ENCODE measurements around the gene PAPPA2.

PAPPA2 gene

DNA sequence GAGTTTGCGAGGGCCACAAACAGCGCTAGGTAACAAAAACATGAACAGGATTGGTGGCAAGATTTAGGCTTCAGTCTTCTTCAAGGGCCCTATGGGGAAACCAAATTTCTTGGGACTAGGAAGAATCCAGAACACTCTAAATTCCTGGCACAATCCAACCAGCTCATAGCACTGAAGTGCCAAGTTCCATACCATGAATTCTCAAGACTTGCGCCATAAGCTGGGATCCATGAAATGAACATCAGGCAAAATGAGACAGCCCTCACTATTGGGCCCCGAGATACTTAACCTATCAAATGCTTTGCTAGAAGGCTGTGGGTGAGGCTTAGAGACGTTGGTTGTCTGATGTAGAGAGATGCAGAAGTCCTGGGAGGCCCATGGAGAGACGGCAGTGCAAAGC lies 322.1 kb downstream of the PAPPA2 start:
- Histone ChIP-seq H3K36me3 (ENCODE audit: insufficient read depth, low read length) (no peaks in the 10 kb centered on the region), H3K27me3 (ENCODE audit: insufficient read depth, low read length) (no peaks in the 10 kb centered on the region), H3K4me3 (ENCODE audit: low read depth, low read length) (no peak overlapping the region), H3K79me2 (ENCODE audit: control insufficient read depth, insufficient read depth, low read length, unreplicated experiment) (no peaks in the 10 kb centered on the region), H3K4me1 (ENCODE audit: control insufficient read depth, insufficient read depth, low read length, unreplicated experiment) (no peaks in the 10 kb centered on the region), H3K27ac (ENCODE audit: low read depth, low read length) (no peak overlapping the region), H2AFZ (ENCODE audit: low read length, unreplicated experiment) (no peak overlapping the region)

DNA sequence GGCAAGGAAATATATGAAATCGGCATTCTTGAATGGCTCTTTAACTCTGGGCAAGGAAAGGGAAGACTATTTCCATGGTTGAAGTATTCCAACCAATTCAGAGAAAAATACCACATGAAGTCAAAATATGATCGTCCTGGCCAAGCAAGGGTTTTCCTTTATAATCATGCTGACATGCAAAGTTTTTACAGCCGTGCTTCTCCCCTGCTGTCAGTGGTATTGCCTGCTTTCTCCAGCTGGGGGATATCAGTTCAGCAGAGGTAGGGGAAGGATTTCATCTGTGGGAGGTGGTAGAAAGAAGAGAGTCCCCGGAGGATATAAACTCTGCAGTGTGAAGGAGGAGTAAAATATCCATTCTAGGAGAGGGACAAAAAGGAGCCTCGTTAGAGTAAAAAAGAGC lies 322.8 kb downstream of the PAPPA2 start:
- H3K27ac ChIP-seq (ENCODE audit: low read depth, low read length) = no peak overlapping the region
- H3K4me3 ChIP-seq (ENCODE audit: low read depth, low read length) = no peak overlapping the region
- no peaks in the 10 kb centered on the region for H3K36me3 ChIP-seq (ENCODE audit: insufficient read depth, low read length)
- no peaks in the 10 kb centered on the region for H3K4me1 ChIP-seq (ENCODE audit: control insufficient read depth, insufficient read depth, low read length, unreplicated experiment)
- no peaks in the 10 kb centered on the region for H3K27me3 ChIP-seq (ENCODE audit: insufficient read depth, low read length)
- no peaks in the 10 kb centered on the region for H3K79me2 ChIP-seq (ENCODE audit: control insufficient read depth, insufficient read depth, low read length, unreplicated experiment)
- H2AFZ ChIP-seq (ENCODE audit: low read length, unreplicated experiment) = no peak overlapping the region

DNA sequence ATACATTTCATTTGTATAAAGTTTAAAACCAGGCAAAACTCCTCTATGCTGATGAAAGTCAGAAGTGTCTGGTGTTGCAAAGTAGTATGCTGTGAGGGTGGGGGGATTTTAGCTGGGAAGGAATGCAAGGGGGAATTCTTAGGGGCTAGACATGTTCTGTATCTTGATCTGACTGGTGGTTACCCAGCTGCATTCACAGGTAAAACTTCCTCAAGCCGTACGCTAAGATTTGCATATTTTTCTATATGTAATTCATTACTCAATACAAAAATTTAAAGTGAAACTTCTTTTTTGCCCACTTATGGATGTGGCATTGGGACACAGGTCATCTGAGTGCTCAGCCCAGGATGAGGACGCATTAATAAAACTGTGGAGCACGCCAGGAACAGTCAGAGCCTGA lies 323.3 kb downstream of the PAPPA2 start:
- H3K27me3 ChIP-seq (ENCODE audit: insufficient read depth, low read length) = no peaks in the 10 kb centered on the region
- H3K36me3 ChIP-seq (ENCODE audit: insufficient read depth, low read length) = no peaks in the 10 kb centered on the region
- H2AFZ ChIP-seq (ENCODE audit: low read length, unreplicated experiment) = no peak overlapping the region
- H3K27ac ChIP-seq (ENCODE audit: low read depth, low read length) = no peak overlapping the region
- no peak overlapping the region for H3K4me3 ChIP-seq (ENCODE audit: low read depth, low read length)
- no peaks in the 10 kb centered on the region for H3K4me1 ChIP-seq (ENCODE audit: control insufficient read depth, insufficient read depth, low read length, unreplicated experiment)
- no peaks in the 10 kb centered on the region for H3K79me2 ChIP-seq (ENCODE audit: control insufficient read depth, insufficient read depth, low read length, unreplicated experiment)

DNA sequence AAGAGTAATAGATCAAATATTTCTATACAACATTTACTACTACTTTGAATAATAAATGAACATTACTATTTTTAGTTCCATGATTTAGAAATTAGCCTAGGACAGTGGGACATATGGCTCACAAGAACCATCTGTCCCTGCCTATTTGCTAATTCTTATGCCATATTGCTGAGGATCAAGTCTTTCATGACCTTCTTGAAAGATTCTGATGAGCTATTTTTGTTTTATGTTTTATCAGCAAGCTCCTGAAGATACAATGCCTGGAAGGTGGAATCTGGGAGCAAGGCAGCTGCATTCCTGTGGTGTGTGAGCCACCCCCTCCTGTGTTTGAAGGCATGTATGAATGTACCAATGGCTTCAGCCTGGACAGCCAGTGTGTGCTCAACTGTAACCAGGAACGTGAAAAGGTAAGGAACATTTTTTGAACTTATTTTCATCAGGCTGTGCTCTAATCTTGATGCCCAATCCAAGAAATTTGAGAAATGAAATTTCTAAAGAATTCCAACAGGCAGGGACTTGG lies 326.7 kb downstream of the PAPPA2 start:
- H3K27me3 ChIP-seq (ENCODE audit: insufficient read depth, low read length) = no peaks in the 10 kb centered on the region
- H3K79me2 ChIP-seq (ENCODE audit: control insufficient read depth, insufficient read depth, low read length, unreplicated experiment) = no peaks in the 10 kb centered on the region
- no peak overlapping the region for H2AFZ ChIP-seq (ENCODE audit: low read length, unreplicated experiment)
- H3K27ac ChIP-seq (ENCODE audit: low read depth, low read length) = no peak overlapping the region
- H3K36me3 ChIP-seq (ENCODE audit: insufficient read depth, low read length) = no peaks in the 10 kb centered on the region
- no peak overlapping the region for H3K4me3 ChIP-seq (ENCODE audit: low read depth, low read length)
- no peaks in the 10 kb centered on the region for H3K4me1 ChIP-seq (ENCODE audit: control insufficient read depth, insufficient read depth, low read length, unreplicated experiment)

DNA sequence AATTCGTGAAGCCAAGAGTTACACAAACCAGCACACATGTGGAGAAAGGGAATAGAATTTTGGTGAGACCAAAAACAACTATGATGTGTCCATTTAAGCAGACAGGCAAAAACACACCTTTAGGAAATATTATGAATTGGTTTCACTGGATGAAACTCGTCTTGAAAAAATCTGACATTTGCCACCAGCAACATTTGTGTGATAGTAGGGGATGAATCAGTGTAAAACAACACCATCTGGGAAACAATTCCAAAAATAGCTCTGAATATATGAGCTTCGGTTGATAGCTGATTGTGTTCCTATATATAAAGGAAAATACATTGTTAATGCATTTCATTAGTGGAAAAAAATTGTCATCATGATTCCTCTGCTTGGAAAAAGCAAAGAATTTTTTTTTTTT lies 327.8 kb downstream of the PAPPA2 start:
- no peaks in the 10 kb centered on the region for H3K36me3 ChIP-seq (ENCODE audit: insufficient read depth, low read length)
- no peaks in the 10 kb centered on the region for H3K79me2 ChIP-seq (ENCODE audit: control insufficient read depth, insufficient read depth, low read length, unreplicated experiment)
- H2AFZ ChIP-seq (ENCODE audit: low read length, unreplicated experiment) = no peak overlapping the region
- no peak overlapping the region for H3K4me3 ChIP-seq (ENCODE audit: low read depth, low read length)
- H3K4me1 ChIP-seq (ENCODE audit: control insufficient read depth, insufficient read depth, low read length, unreplicated experiment) = no peaks in the 10 kb centered on the region
- no peak overlapping the region for H3K27ac ChIP-seq (ENCODE audit: low read depth, low read length)
- no peaks in the 10 kb centered on the region for H3K27me3 ChIP-seq (ENCODE audit: insufficient read depth, low read length)

DNA sequence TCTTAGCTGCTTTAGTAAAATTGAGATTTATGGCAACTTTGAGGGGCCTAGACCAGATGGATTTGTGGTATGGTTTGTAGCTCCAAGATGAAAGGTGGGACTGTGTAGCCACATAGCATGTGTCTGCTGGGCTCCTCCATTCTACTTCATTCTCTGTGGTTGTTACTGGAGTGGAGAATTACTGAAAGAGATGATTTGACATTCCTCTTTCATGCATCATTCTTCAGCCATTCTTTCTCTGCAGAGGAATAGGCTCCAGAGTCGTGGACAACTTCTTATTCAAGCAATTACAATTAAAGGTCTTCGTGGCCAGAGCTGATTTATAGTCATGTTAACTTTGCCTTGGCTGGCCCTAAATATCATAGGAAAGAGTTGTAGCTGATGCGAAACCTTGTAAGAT lies 328.9 kb downstream of the PAPPA2 start:
- no peaks in the 10 kb centered on the region for H3K27me3 ChIP-seq (ENCODE audit: insufficient read depth, low read length)
- no peaks in the 10 kb centered on the region for H3K36me3 ChIP-seq (ENCODE audit: insufficient read depth, low read length)
- no peak overlapping the region for H3K27ac ChIP-seq (ENCODE audit: low read depth, low read length)
- no peaks in the 10 kb centered on the region for H3K79me2 ChIP-seq (ENCODE audit: control insufficient read depth, insufficient read depth, low read length, unreplicated experiment)
- H3K4me1 ChIP-seq (ENCODE audit: control insufficient read depth, insufficient read depth, low read length, unreplicated experiment) = no peaks in the 10 kb centered on the region
- no peak overlapping the region for H2AFZ ChIP-seq (ENCODE audit: low read length, unreplicated experiment)
- H3K4me3 ChIP-seq (ENCODE audit: low read depth, low read length) = no peak overlapping the region

DNA sequence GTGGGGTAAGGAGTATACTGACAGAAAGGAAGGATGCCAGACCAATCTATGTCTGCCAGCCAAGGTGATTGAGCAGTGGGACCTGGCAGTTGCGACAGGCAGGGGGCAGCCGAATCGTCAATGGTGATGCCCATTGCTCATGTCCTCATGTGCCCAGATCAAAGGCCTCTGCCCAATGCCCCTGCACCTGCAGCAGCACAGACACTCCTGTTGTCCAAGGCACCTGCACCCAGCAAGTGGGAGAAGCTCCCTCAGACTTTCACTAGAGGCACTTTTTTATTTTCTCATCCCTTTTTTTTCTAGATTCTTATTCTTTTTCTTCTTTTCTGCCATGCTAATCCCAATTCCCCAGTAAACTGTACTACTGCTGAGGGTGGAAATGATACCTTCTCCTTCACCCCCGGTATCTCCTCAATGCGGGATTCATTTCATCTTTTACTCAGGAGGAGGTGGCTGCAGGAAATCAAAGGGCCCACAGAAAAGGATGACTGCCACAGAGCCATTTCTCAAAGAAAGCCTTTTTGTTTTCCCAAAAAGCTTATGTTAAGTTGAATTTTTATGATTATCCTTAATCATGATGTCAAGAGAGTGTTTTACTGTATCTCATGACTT lies 332.0 kb downstream of the PAPPA2 start:
- H3K4me1 ChIP-seq (ENCODE audit: control insufficient read depth, insufficient read depth, low read length, unreplicated experiment) = no peaks in the 10 kb centered on the region
- H3K27me3 ChIP-seq (ENCODE audit: insufficient read depth, low read length) = no peaks in the 10 kb centered on the region
- H3K36me3 ChIP-seq (ENCODE audit: insufficient read depth, low read length) = no peaks in the 10 kb centered on the region
- no peak overlapping the region for H3K4me3 ChIP-seq (ENCODE audit: low read depth, low read length)
- H2AFZ ChIP-seq (ENCODE audit: low read length, unreplicated experiment) = no peak overlapping the region
- no peaks in the 10 kb centered on the region for H3K79me2 ChIP-seq (ENCODE audit: control insufficient read depth, insufficient read depth, low read length, unreplicated experiment)
- no peak overlapping the region for H3K27ac ChIP-seq (ENCODE audit: low read depth, low read length)

DNA sequence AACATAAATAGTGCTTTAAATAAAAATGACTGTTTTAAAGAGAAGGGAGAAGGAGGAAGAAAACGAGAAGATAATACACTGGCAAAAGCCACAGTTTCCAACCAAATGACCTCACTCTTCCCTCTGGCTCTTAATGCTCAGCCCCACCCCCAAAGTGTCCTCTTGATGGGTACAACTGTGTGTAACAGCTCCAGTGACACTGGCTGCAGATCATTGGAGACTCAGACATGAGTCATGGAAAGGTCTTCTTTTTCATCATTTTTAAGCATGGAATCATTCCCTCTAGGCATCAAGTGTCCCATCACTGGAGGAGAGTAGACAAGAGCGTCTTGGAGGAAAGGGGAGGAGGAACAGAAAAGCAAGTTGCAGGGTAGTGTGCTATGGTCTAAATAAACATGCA lies 333.0 kb downstream of the PAPPA2 start:
- Histone ChIP-seq H3K27me3 (ENCODE audit: insufficient read depth, low read length) (no peaks in the 10 kb centered on the region), H3K4me3 (ENCODE audit: low read depth, low read length) (no peak overlapping the region), H3K36me3 (ENCODE audit: insufficient read depth, low read length) (no peaks in the 10 kb centered on the region), H3K4me1 (ENCODE audit: control insufficient read depth, insufficient read depth, low read length, unreplicated experiment) (no peaks in the 10 kb centered on the region), H2AFZ (ENCODE audit: low read length, unreplicated experiment) (no peak overlapping the region), H3K79me2 (ENCODE audit: control insufficient read depth, insufficient read depth, low read length, unreplicated experiment) (no peaks in the 10 kb centered on the region), H3K27ac (ENCODE audit: low read depth, low read length) (no peak overlapping the region)

DNA sequence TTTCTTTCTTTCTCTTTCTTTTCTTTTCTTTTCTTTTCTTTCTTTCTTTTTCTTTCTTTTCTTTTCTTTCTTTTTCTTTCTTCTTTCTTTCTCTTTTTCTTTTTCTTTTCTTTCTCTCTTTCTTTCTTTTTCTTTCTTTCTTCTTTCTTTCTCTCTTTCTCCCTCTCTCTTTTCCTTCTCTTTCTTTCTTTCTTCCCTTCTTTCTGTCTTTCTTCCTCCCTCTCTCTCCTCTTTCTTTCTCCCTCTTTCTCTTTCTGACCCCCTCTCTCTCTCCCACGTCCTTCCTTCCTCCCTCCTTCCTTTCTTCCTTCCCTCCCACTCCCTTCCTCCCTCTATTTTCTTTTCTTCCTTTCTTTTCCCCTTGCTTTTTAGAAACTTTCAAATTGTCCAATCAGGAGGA lies 333.6 kb downstream of the PAPPA2 start:
- no peaks in the 10 kb centered on the region for H3K27me3 ChIP-seq (ENCODE audit: insufficient read depth, low read length)
- H2AFZ ChIP-seq (ENCODE audit: low read length, unreplicated experiment) = no peak overlapping the region
- no peaks in the 10 kb centered on the region for H3K36me3 ChIP-seq (ENCODE audit: insufficient read depth, low read length)
- no peaks in the 10 kb centered on the region for H3K4me1 ChIP-seq (ENCODE audit: control insufficient read depth, insufficient read depth, low read length, unreplicated experiment)
- no peak overlapping the region for H3K4me3 ChIP-seq (ENCODE audit: low read depth, low read length)
- H3K79me2 ChIP-seq (ENCODE audit: control insufficient read depth, insufficient read depth, low read length, unreplicated experiment) = no peaks in the 10 kb centered on the region
- no peak overlapping the region for H3K27ac ChIP-seq (ENCODE audit: low read depth, low read length)

DNA sequence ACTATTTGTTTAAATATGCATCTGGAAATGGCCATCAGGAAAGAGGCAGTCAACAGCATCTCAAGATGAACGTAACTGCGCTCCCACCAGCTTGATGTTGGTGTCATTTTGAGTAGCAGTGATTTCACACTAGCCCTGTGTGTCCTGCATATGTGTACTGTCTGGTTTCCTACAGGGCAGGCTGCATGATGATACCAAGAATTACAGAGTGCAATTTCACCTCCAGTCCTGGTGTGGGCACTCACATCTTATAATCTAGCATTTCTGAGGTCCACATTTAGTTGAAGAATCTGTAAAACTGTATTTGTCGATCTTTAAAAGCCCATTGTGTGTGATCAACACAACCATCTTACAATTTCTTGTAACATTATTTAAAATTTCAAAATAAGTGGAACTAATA lies 336.4 kb downstream of the PAPPA2 start:
- Histone ChIP-seq H3K4me3 (ENCODE audit: low read depth, low read length) (no peak overlapping the region), H3K36me3 (ENCODE audit: insufficient read depth, low read length) (no peaks in the 10 kb centered on the region), H3K27ac (ENCODE audit: low read depth, low read length) (no peak overlapping the region), H3K79me2 (ENCODE audit: control insufficient read depth, insufficient read depth, low read length, unreplicated experiment) (no peaks in the 10 kb centered on the region), H3K4me1 (ENCODE audit: control insufficient read depth, insufficient read depth, low read length, unreplicated experiment) (no peaks in the 10 kb centered on the region), H2AFZ (ENCODE audit: low read length, unreplicated experiment) (no peak overlapping the region), H3K27me3 (ENCODE audit: insufficient read depth, low read length) (no peaks in the 10 kb centered on the region)

DNA sequence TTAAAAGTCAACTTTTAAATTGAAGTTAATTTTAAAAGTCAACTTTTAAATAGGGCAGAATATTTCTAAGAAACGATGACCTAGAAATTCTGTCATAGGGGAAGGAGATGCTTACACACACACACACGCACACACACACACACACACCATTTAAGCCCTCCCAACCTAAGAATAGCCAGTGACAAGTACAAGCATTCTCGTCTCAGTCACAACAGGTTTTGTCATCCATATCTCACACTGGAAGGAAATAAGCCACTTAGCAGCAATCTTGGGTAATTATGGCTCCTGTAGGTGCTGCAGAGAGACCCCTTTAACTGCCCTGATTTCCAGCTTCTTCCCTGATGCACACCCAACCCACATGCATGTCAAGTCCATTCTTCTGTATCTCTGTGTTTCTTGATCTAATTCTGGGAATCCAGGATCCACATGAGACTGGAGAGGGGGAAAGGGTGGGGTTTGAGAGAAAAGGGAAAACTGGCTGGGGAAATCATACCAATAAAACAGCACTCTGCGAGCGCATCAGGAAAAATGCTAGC lies 338.1 kb downstream of the PAPPA2 start:
- H2AFZ ChIP-seq (ENCODE audit: low read length, unreplicated experiment) = no peak overlapping the region

More for the DNA sequence above, 338.1 kb downstream of the PAPPA2 start:
- no peaks in the 10 kb centered on the region for H3K36me3 ChIP-seq (ENCODE audit: insufficient read depth, low read length)
- no peaks in the 10 kb centered on the region for H3K27me3 ChIP-seq (ENCODE audit: insufficient read depth, low read length)
- no peaks in the 10 kb centered on the region for H3K79me2 ChIP-seq (ENCODE audit: control insufficient read depth, insufficient read depth, low read length, unreplicated experiment)
- no peak overlapping the region for H3K4me3 ChIP-seq (ENCODE audit: low read depth, low read length)
- H3K27ac ChIP-seq (ENCODE audit: low read depth, low read length) = no peak overlapping the region
- no peaks in the 10 kb centered on the region for H3K4me1 ChIP-seq (ENCODE audit: control insufficient read depth, insufficient read depth, low read length, unreplicated experiment)
